GM12873 (cell line): ENCODE measurements around the gene TBCK.

Experiments
- CTCF ChIP-seq: IDR thresholded peaks from 2 replicates; pipeline ENCODE4 v1.5.1; 2012; ENCODE audit warnings: low read depth, mild to moderate bottlenecking, moderate library complexity, low read length, control low read depth; ENCODE audit not compliant: insufficient read depth; ENCODE audit errors: missing control alignments

Gene TBCK

GRCh38 chr4:106351016-106351415, 35.0 kb upstream of the TBCK start:
- no peak for TF ChIP-seq CTCF

- TF ChIP-seq CTCF = no peak
Observed at GRCh38 chr4:106347167-106347566, 31.2 kb upstream of the TBCK start.

GRCh38 chr4:106344647-106344970, 28.6 kb upstream of the TBCK start:
- TF ChIP-seq CTCF = no peak

GRCh38 chr4:106343865-106344646, 28.0 kb upstream of the TBCK start:
- no peak for TF ChIP-seq CTCF

- no peak for TF ChIP-seq CTCF
Observed at GRCh38 chr4:106340774-106341173, 24.8 kb upstream of the TBCK start.

- TF ChIP-seq CTCF = no peak
Observed at GRCh38 chr4:106339431-106339830, 23.4 kb upstream of the TBCK start.

GRCh38 chr4:106338671-106339070, 22.7 kb upstream of the TBCK start:
- no peak for TF ChIP-seq CTCF
